H1 (cell line): ENCODE data around the gene SH3RF3. TPM values are rescaled to one million over a fixed set of nuclear protein-coding genes. Genes with fewer than 3 reads are reported as not detected.

Experiments used
- CTCF ChIA-PET: fragments of 300-600 bp; sonication (Branson Sonifier 250); formaldehyde crosslinking; loops from one replicate; lab custom pipeline; 2021; ENCODE audit not compliant: partially characterized antibody; lab: Charles Lee
- POLR2A ChIA-PET: fragments of 300-600 bp; sonication (Branson Sonifier 250); formaldehyde crosslinking; loops from one replicate; lab custom pipeline; 2021; ENCODE audit warnings: inconsistent platforms; ENCODE audit not compliant: partially characterized antibody; lab: Charles Lee
- DNase-seq, 2 experiments: peaks; one replicate each; pipeline versions ENCODE4 v3.0.0 to v3.0.0-alpha.2; 2010 to 2022; ENCODE audit warnings: low spot score in 2 of 2, low read depth in 1 of 2, mixed read lengths in 1 of 2
- FAIRE-seq: peaks from 2 replicates; lab custom pipeline; 2011; peaks lifted over from hg19 to GRCh38; lab: Jason Lieb, UNC
- H2AFZ ChIP-seq: 2 replicates; pipeline ENCODE4 v1.8.1; 2012; ENCODE audit warnings: low read length, inconsistent platforms
- H2AK5ac ChIP-seq: 2 replicates; pipeline ENCODE4 v1.6.1; 2013; ENCODE audit warnings: low read depth, low read length
- H2BK120ac ChIP-seq: replicated peaks from 2 replicates; pipeline ENCODE3; 2013; ENCODE audit warnings: low read depth, low read length, inconsistent platforms
- H2BK12ac ChIP-seq: 2 replicates; pipeline ENCODE4 v1.6.1; 2013; ENCODE audit warnings: low read depth, low read length
- H2BK15ac ChIP-seq: 2 replicates; pipeline ENCODE4 v1.6.1; 2013; ENCODE audit warnings: low read length
- H2BK20ac ChIP-seq: 2 replicates; pipeline ENCODE4 v1.6.1; 2013; ENCODE audit warnings: low read length
- H2BK5ac ChIP-seq: 2 replicates; pipeline ENCODE4 v1.6.1; 2013; ENCODE audit warnings: low read depth, low read length
- H3K14ac ChIP-seq: 2 replicates; pipeline ENCODE4 v1.6.1; 2013; ENCODE audit warnings: inconsistent platforms; ENCODE audit not compliant: insufficient read length
- H3K18ac ChIP-seq: 2 replicates; pipeline ENCODE4 v1.6.1; 2013; ENCODE audit warnings: low read length; ENCODE audit errors: extremely low read depth
- H3K23ac ChIP-seq: 2 replicates; pipeline ENCODE4 v1.6.1; 2013; ENCODE audit warnings: inconsistent platforms; ENCODE audit not compliant: insufficient read length
- H3K23me2 ChIP-seq: 2 replicates; pipeline ENCODE4 v1.6.1; 2013; ENCODE audit warnings: low read depth, low read length
- H3K27ac ChIP-seq: 2 replicates; pipeline ENCODE4 v1.6.1; 2011; ENCODE audit warnings: low read depth, low read length, inconsistent platforms
- H3K27me3 ChIP-seq, 4 experiments: replicated peaks in 1 of 4; 1 replicate in 1 of 4; 2 replicates in 3 of 4; pipeline versions ENCODE4 v1.6.1 to v1.8.1; 2011 to 2013; ENCODE audit warnings: low read length in 3 of 4, mild to moderate bottlenecking in 3 of 4, inconsistent platforms in 2 of 4, mixed read lengths in 2 of 4, moderate library complexity in 1 of 4; ENCODE audit not compliant: control insufficient read depth in 3 of 4, insufficient read depth in 3 of 4; ENCODE audit errors: extremely low read depth in 1 of 4
- H3K36me3 ChIP-seq, 4 experiments: 2 replicates each; pipeline versions ENCODE4 v1.6.1 to v1.8.1; 2011 to 2013; ENCODE audit warnings: mild to moderate bottlenecking in 4 of 4, low read length in 3 of 4, moderate library complexity in 2 of 4, control low read depth in 1 of 4, inconsistent platforms in 1 of 4; ENCODE audit not compliant: insufficient read depth in 4 of 4, control insufficient read depth in 2 of 4
- H3K4ac ChIP-seq: replicated peaks from 2 replicates; pipeline ENCODE3; 2013; ENCODE audit warnings: low read length, low read depth, mixed read lengths, inconsistent platforms; ENCODE audit not compliant: insufficient read length
- H3K4me1 ChIP-seq, 4 experiments: replicated peaks in 1 of 4; 1 replicate in 1 of 4; 2 replicates in 3 of 4; pipeline versions ENCODE4 v1.6.1 to v1.8.1; 2011 to 2013; ENCODE audit warnings: low read length in 3 of 4, inconsistent platforms in 2 of 4, mixed read lengths in 1 of 4; ENCODE audit not compliant: insufficient read depth in 4 of 4, control insufficient read depth in 3 of 4
- H3K4me2 ChIP-seq, 2 experiments: 2 replicates each; pipeline versions ENCODE4 v1.6.1 to v1.8.1; 2011 to 2013; ENCODE audit warnings: low read depth in 2 of 2, low read length in 2 of 2, control low read depth in 1 of 2, inconsistent platforms in 1 of 2, mild to moderate bottlenecking in 1 of 2; ENCODE audit not compliant: insufficient read depth in 1 of 2
- H3K4me3 ChIP-seq, 4 experiments: fragments of 200-600, 300-600 bp in 1 of 4; sonication (generic), shearing (Covaris generic), sonication (Bioruptor Twin) in 1 of 4; 2 replicates each; pipeline versions ENCODE4 v1.5.1 to v1.8.1; 2011 to 2016; ENCODE audit warnings: low read length in 4 of 4, low read depth in 3 of 4, control low read depth in 2 of 4, inconsistent platforms in 2 of 4, mild to moderate bottlenecking in 2 of 4, mixed read lengths in 1 of 4, moderate library complexity in 1 of 4; ENCODE audit not compliant: insufficient read depth in 2 of 4; ENCODE audit errors: extremely low read depth in 1 of 4
- H3K56ac ChIP-seq: replicated peaks from 2 replicates; pipeline ENCODE3; 2013; ENCODE audit warnings: low read depth, mild to moderate bottlenecking, mixed read lengths, low read length, inconsistent platforms; ENCODE audit not compliant: insufficient read length
- H3K79me1 ChIP-seq: 2 replicates; pipeline ENCODE4 v1.6.1; 2013; ENCODE audit warnings: low read depth, low read length, control low read depth
- H3K79me2 ChIP-seq, 2 experiments: 2 replicates each; pipeline versions ENCODE4 v1.6.1 to v1.8.1; 2012 to 2013; ENCODE audit warnings: low read length in 2 of 2, mild to moderate bottlenecking in 2 of 2, inconsistent platforms in 1 of 2; ENCODE audit not compliant: insufficient read depth in 2 of 2, control insufficient read depth in 1 of 2
- H3K9ac ChIP-seq, 4 experiments: replicated peaks in 1 of 4; 1 replicate in 1 of 4; 2 replicates in 3 of 4; pipeline versions ENCODE4 v1.6.1 to v1.8.1; 2011 to 2013; ENCODE audit warnings: low read depth in 3 of 4, low read length in 3 of 4, control low read depth in 2 of 4, mild to moderate bottlenecking in 2 of 4, moderate library complexity in 2 of 4, inconsistent platforms in 1 of 4; ENCODE audit errors: extremely low read depth in 1 of 4
- H3K9me3 ChIP-seq, 2 experiments: 2 replicates each; pipeline versions ENCODE4 v1.6.1 to v1.8.1; 2012 to 2013; ENCODE audit warnings: mild to moderate bottlenecking in 2 of 2, moderate library complexity in 2 of 2, control low read depth in 1 of 2, inconsistent platforms in 1 of 2, low read depth in 1 of 2, low read length in 1 of 2, mixed read lengths in 1 of 2; ENCODE audit not compliant: insufficient read depth in 2 of 2
- H4K20me1 ChIP-seq, 2 experiments: replicated peaks in 1 of 2; 2 replicates each; pipeline versions ENCODE3 to v1.8.1; 2011 to 2013; ENCODE audit warnings: inconsistent platforms in 2 of 2, low read length in 2 of 2, mild to moderate bottlenecking in 1 of 2; ENCODE audit not compliant: insufficient read depth in 2 of 2, control insufficient read depth in 1 of 2
- H4K5ac ChIP-seq: 2 replicates; pipeline ENCODE4 v1.6.1; 2013; ENCODE audit warnings: low read length, low read depth, mixed read lengths, inconsistent platforms; ENCODE audit not compliant: insufficient read length
- H4K8ac ChIP-seq: 2 replicates; pipeline ENCODE4 v1.8.0; 2013; ENCODE audit warnings: mild to moderate bottlenecking, moderate library complexity, low read length, inconsistent platforms; ENCODE audit not compliant: insufficient read depth; ENCODE audit errors: extremely low read depth
- H4K91ac ChIP-seq: replicated peaks from 2 replicates; pipeline ENCODE3; 2013; ENCODE audit warnings: low read length, mixed read lengths, inconsistent platforms; ENCODE audit not compliant: insufficient read length
- BCL11A ChIP-seq, 2 experiments: IDR thresholded peaks; one replicate each; pipeline ENCODE4 v1.6.1; 2011; ENCODE audit warnings: low read depth in 2 of 2, low read length in 2 of 2, mild to moderate bottlenecking in 2 of 2
- CHD1 ChIP-seq: IDR thresholded peaks from 2 replicates; pipeline ENCODE4 v1.6.1; 2012; ENCODE audit warnings: low read depth, low read length, improper control_type of control experiment
- CHD2 ChIP-seq: IDR thresholded peaks from 2 replicates; pipeline ENCODE4 v1.6.1; 2012; ENCODE audit warnings: low read length, improper control_type of control experiment
- FOSL1 ChIP-seq: IDR thresholded peaks from 2 replicates; pipeline ENCODE4 v1.6.1; 2011; ENCODE audit warnings: mild to moderate bottlenecking, low read depth, low read length, moderate library complexity; ENCODE audit not compliant: insufficient read depth
- KDM5A ChIP-seq: fragments of 200-600 bp; IDR thresholded peaks from 2 replicates; pipeline ENCODE4 v1.7.1; 2012; ENCODE audit warnings: mild to moderate bottlenecking, low read length, inconsistent platforms, mixed read lengths
- POLR2AphosphoS5 ChIP-seq: IDR thresholded peaks from 2 replicates; pipeline ENCODE4 v1.6.1; 2011; ENCODE audit warnings: low read depth, low read length
- RBBP5 ChIP-seq: IDR thresholded peaks from 2 replicates; pipeline ENCODE4 v1.7.1; 2012; ENCODE audit warnings: low read depth, mild to moderate bottlenecking, inconsistent platforms, low read length, moderate library complexity, borderline replicate concordance
- SAP30 ChIP-seq: fragments of 300-600 bp; sonication (generic); IDR thresholded peaks from 2 replicates; pipeline ENCODE4 v1.7.1; 2012; ENCODE audit warnings: low read length, moderate library complexity, mild to moderate bottlenecking, inconsistent platforms; ENCODE audit not compliant: insufficient read depth, insufficient replicate concordance
- SUZ12 ChIP-seq: fragments of 200-600 bp; sonication (generic); IDR thresholded peaks from 2 replicates; pipeline ENCODE4 v1.6.1; 2012; ENCODE audit warnings: mild to moderate bottlenecking, inconsistent platforms, low read length, moderate library complexity, mixed read lengths
- TBP ChIP-seq: IDR thresholded peaks from 2 replicates; pipeline ENCODE4 v1.6.1; 2011; ENCODE audit warnings: low read depth, low read length, improper control_type of control experiment
- WGBS, 2 experiments: shearing (Covaris generic) in 1 of 2; methylation state at CpG; one replicate each; pipeline versions ENCODE4 v1.1.6 to v1.1.7; 2013 to 2015; ENCODE audit warnings: low lambda C conversion rate in 2 of 2, mixed read lengths in 2 of 2, inconsistent platforms in 1 of 2, low coverage in 1 of 2, missing lambda C conversion rate in 1 of 2; ENCODE audit not compliant: insufficient replicate concordance in 2 of 2, insufficient coverage in 1 of 2, insufficient read length in 1 of 2; ENCODE audit errors: extremely low coverage in 1 of 2, missing lambda C conversion rate in 1 of 2; 5-methylcytosine and 5-hydroxymethylcytosine counted together
- polyA plus RNA-seq, 7 experiments: library from polyadenylated mRNA; depleted of rRNA in 3 of 7; stranded (reverse) in 5 of 7; unstranded in 2 of 7; fragments of >200 nt in 5 of 7; fragments of 200-250 nt in 2 of 7; gene quantifications; 1 replicate in 5 of 7; 2 replicates in 1 of 7; 4 replicates in 1 of 7; pipeline versions ENCODE4 v1.2.1 to v1.2.3, GENCODE V29; 2011 to 2013; ENCODE audit warnings: missing spikeins in 2 of 7, mixed read lengths in 2 of 7
- total RNA-seq: library from RNA; stranded (reverse); fragmentation: NEBNext Ultra II Directional; extraction: Animal tissue kit (Norgen Biotek cat#: 25700); gene quantifications from 2 replicates; pipeline ENCODE4 v1.2.1, GENCODE V29; 2021
- TF ChIP-seq, protein P1 (sequence below): IDR thresholded peaks from 2 replicates; pipeline ENCODE4 v1.6.1; 2012; ENCODE audit warnings: inconsistent platforms

Gene SH3RF3
- total and polyA plus RNA-seq, 2 of the 8 experiments (the other 6 are each of a cell fraction or from before 2014, with no cell fraction given): 0.11 to 0.65 TPM

DNA sequence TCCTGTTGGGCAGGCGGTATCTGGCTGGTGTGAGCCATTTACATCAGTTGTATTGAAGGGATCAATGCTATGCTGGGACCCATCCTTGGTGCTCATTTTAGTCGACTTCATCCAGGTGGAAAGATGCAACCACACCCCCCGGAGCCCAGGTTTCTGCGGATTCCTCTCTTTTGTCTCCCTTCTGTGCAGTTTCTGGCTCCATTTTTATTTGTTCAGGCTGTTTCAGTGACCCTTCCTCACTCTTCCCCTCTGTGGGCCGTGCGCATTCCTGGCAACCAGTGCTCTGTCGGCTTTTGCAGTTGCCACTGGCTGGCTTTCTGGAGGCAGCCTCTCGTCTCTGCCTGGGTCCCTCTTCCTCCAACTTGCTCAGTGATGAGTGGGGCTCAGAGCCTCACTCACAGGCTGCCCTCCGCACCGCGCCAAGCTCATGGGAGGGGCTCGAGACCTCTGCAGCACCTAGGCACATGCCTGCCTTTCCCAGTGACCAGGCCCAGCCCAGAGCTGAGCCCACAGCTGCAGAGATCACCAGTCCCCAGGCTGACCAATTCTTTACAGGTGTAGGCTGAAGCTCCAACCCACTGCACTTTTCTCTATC, 12.1 kb downstream of the SH3RF3 start:
- H2BK12ac ChIP-seq: no peak overlapping the region
- no peak overlapping the region for H3K4me3 ChIP-seq
- H3K23me2 ChIP-seq: no peaks in the 10 kb centered on the region
- no peaks in the 10 kb centered on the region for H3K79me1 ChIP-seq
- no peaks in the 10 kb centered on the region for H3K79me2 ChIP-seq
- H2BK5ac ChIP-seq: no peak overlapping the region
- H3K36me3 ChIP-seq: no peaks in the 10 kb centered on the region
- H3K18ac ChIP-seq: no peak overlapping the region
- no peak overlapping the region for H2AFZ ChIP-seq
- H3K4ac ChIP-seq: no peak overlapping the region
- DNase-seq: no peak
- ChIA-PET CTCF (interaction anchor here (1.2 kb wide), 1 partner anchor 18 kb away, joined by 3 read pairs; no protein-coding TSS in a partner anchor), POLR2A (no interaction called here)
- no peaks in the 10 kb centered on the region for H3K4me1 ChIP-seq
- no peak for TF ChIP-seq KDM5A
- TF ChIP-seq RBBP5: no peak
- no peak for TF ChIP-seq FOSL1
- TF ChIP-seq BCL11A (IDR thresholded peaks at IDR 0.05; ENCODE audit: low read depth in 2 of 2, low read length in 2 of 2): no peak
- no peak for TF ChIP-seq CHD2
- TF ChIP-seq CHD1: no peak
- TF ChIP-seq, protein P1, sequence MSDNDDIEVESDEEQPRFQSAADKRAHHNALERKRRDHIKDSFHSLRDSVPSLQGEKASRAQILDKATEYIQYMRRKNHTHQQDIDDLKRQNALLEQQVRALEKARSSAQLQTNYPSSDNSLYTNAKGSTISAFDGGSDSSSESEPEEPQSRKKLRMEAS: no peak
- no peak for TF ChIP-seq SAP30
- TF ChIP-seq TBP: no peak
- no peak for TF ChIP-seq POLR2AphosphoS5
- TF ChIP-seq SUZ12: no peak
- H4K8ac ChIP-seq: no peak overlapping the region
- H4K5ac ChIP-seq: no peak overlapping the region
- no peak overlapping the region for H2BK120ac ChIP-seq
- no peak overlapping the region for H4K91ac ChIP-seq
- no peak overlapping the region for H3K9ac ChIP-seq
- H3K27ac ChIP-seq: no peak overlapping the region
- no peak overlapping the region for H3K14ac ChIP-seq
- H3K56ac ChIP-seq: no peak overlapping the region
- H2BK15ac ChIP-seq: no peak overlapping the region
- H2AK5ac ChIP-seq: no peak overlapping the region
- no peaks in the 10 kb centered on the region for H3K9me3 ChIP-seq
- H3K4me2 ChIP-seq: no peak overlapping the region
- FAIRE-seq: no peak
- H3K27me3 ChIP-seq: no peaks in the 10 kb centered on the region
- WGBS, 2 experiments: 88% methylated on average over 12 of the region's 12 CpGs; no CpG with 5 or more reads in 1 of the 2 experiments
- no peak overlapping the region for H3K23ac ChIP-seq
- H4K20me1 ChIP-seq: no peaks in the 10 kb centered on the region
- H2BK20ac ChIP-seq: no peak overlapping the region
